Measurements from ENCODE around the gene CDK5RAP1. TPM values are rescaled to one million over a fixed set of nuclear protein-coding genes. Genes with fewer than 3 reads are reported as not detected.
A peak's percentile ranks its signal among the peaks of the same experiment; 100 is the strongest.
"Not testable (repeated sequence)": the region's sequence is repeated elsewhere in the genome, so short reads cannot be mapped to it uniquely, and the experiment has no call there.

CDK5RAP1 gene, protein sequence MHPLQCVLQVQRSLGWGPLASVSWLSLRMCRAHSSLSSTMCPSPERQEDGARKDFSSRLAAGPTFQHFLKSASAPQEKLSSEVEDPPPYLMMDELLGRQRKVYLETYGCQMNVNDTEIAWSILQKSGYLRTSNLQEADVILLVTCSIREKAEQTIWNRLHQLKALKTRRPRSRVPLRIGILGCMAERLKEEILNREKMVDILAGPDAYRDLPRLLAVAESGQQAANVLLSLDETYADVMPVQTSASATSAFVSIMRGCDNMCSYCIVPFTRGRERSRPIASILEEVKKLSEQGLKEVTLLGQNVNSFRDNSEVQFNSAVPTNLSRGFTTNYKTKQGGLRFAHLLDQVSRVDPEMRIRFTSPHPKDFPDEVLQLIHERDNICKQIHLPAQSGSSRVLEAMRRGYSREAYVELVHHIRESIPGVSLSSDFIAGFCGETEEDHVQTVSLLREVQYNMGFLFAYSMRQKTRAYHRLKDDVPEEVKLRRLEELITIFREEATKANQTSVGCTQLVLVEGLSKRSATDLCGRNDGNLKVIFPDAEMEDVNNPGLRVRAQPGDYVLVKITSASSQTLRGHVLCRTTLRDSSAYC
- 10 to 100 TPM; 55.6 to 61.9 TPM for total RNA-seq
- 60.6 to 84.5 reads per million in 2 donors for total RNA-seq

DNA sequence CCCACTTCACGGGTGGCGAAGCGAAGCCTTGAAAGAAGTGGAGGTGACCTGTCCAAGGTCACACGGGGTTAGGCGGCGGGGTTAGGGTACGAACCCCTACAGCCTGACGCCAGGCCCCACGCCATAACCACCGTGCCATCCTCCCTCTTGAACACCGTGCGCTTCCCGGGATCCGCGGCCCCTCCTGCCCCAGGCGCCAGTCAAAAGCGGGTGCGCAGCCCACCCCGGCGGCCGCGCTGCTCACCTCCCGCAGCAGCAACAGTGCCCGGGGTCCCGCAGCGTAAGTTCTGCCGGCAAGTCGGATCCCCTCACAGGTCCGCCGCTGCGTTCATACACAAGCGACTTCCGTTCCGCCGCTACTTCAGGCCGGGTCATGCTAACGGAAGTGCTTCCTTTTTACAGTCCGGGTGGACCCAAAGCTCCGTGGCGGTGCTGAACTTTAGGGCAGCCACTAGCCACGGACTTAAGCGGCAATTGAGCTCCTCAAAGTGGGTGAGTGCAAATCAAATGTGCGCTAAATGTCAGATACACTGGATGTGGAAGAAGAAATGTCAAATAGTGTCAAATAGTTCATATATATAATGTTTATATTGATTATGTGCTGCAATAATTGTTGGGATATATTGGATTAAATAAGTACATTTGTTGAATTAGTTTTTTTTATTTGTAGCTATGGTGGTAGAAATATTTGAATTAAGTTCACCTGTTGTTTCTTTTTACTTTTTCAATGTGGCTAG, at the start of gene CDK5RAP1:
Gene CDK5RAP1, minus strand, starts transcription at position 336 of the 737 bp plus-strand sequence. CDS start 4,455 bp downstream, outside the sequence.
- H3K4me1 Mint-ChIP-seq = peaks cover 41% of the 10 kb centered on the region
- H3K27me3 Mint-ChIP-seq = no peaks in the 10 kb centered on the region
- H3K36me3 Mint-ChIP-seq (ENCODE audit: low read depth) = no peaks in the 10 kb centered on the region
- DNase-seq (peak; percentile 73 to 75 (median 73)), ATAC-seq (peak; percentile 97)
- no peaks in the 10 kb centered on the region for H3K9me3 ChIP-seq (ENCODE audit: control insufficient read depth, low read length, poor library complexity, severe bottlenecking)
- peak within 1 kb of the TSS; percentile 96 for H3K4me3 Mint-ChIP-seq
- H3K27ac Mint-ChIP-seq = peak within 1 kb of the TSS; percentile 86

DNA sequence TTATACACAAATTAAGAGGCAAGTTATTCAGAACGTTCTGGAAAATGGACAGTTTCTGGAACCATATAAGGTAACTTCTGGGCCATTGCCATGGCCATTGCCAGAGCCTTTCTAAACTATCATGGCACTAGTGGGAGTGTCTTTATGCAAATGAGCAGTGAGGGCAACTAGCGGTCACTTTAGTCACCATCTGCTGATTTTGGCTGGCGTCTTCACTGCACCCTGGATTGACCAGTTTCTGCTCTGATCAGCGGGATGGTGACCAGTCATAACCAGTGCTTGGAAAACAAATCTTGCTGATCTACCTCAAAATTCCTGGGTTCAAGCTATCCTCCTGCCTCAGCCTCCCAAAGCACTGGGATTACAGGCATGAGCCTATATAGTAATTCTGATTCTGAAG, 49.5 kb upstream of the CDK5RAP1 start:
- Mint-ChIP-seq H3K27me3 (no peaks in the 10 kb centered on the region), H3K27ac (no peak overlapping the region), H3K36me3 (ENCODE audit: low read depth) (peaks cover 2% of the 10 kb centered on the region), H3K4me3 (no peak overlapping the region), H3K4me1 (peaks cover 2% of the 10 kb centered on the region)
- DNase-seq (no peak), ATAC-seq (no peak)
- no peaks in the 10 kb centered on the region for H3K9me3 ChIP-seq (ENCODE audit: control insufficient read depth, low read length, poor library complexity, severe bottlenecking)

DNA sequence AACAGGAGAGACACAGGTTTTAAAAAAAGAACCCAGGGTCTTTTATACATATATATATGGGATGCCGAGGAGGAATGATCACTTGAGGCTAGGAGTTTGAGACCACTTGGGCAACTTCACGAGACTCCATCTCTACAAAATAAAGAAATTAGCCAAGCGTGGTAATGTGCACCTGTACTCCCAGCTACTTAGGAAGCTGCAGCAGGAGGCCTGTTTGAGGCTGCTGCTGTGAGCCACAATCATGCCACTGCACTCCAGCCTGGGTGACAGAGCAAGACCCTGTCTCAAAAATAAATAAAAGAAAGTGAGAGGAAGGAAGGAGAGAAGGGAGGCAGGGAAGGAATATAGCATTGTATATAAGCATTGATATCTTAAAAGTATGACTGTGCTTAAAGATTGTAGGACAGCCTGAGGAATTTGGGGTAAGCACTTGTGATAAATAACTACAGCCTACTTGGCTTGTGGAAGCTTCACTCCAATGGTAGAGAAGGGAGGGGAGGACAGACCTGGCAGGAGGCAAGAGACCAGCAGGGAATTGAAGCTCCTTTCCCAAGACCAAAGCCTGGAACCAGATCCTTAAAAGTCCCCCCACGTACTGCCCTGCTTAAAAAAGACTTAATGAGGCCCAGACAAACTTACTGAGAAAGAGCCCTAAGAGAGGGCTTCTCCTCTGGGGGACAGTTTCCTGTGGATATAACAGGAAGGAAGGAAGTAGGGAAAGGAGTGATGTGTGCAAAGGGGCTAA, 44.7 kb upstream of the CDK5RAP1 start:
- H3K9me3 ChIP-seq (ENCODE audit: control insufficient read depth, low read length, poor library complexity, severe bottlenecking) = no peaks in the 10 kb centered on the region
- Mint-ChIP-seq H3K4me3 (no peak overlapping the region), H3K4me1 (peaks cover 17% of the 10 kb centered on the region), H3K27ac (no peak overlapping the region), H3K27me3 (no peaks in the 10 kb centered on the region), H3K36me3 (ENCODE audit: low read depth) (peaks cover 2% of the 10 kb centered on the region)
- ATAC-seq (no peak), DNase-seq (no peak)

DNA sequence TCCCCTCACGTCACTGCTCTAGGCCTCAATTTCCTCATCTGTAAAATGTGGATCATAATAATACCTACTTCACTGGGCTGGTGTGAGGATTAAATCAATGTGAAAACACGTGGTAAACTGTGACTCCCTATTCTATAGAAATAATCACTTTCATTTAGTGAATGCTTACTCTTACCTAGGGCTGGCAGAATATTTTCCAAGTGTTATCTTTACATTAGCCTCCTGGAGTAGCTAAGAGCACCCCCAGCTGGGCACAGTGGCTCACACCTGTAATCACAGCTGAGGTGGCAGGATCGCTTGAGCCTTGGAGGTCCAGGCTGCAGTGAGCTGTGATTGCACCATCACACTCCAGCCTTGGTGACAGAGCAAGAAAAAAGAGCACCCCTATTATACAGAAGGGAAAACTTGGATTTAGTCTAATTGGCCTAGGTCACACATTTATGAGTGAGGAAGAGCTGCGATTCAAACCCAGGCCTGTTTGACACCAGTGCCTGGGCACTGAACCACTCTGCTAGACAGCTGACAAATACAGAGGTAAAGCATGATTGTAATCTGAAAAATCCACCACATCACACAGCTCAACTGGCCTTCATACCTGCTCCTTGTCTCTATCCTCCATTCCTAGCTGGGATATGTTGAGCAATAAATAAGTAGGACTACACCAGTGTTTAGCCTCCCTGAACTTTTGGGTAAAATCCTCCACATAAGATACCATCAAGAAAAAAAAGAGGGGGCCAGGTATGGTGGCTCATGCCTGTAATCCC, 43.7 kb upstream of the CDK5RAP1 start:
- no peaks in the 10 kb centered on the region for H3K27me3 Mint-ChIP-seq
- ATAC-seq = peak; percentile 14
- H3K4me3 Mint-ChIP-seq = peak overlapping the region; percentile 94
- peaks cover 2% of the 10 kb centered on the region for H3K36me3 Mint-ChIP-seq (ENCODE audit: low read depth)
- DNase-seq = peak in 2 of 3 donors; percentile 9 to 17
- H3K27ac Mint-ChIP-seq = peak overlapping the region; percentile 80
- peaks cover 17% of the 10 kb centered on the region for H3K4me1 Mint-ChIP-seq
- no peaks in the 10 kb centered on the region for H3K9me3 ChIP-seq (ENCODE audit: control insufficient read depth, low read length, poor library complexity, severe bottlenecking)

DNA sequence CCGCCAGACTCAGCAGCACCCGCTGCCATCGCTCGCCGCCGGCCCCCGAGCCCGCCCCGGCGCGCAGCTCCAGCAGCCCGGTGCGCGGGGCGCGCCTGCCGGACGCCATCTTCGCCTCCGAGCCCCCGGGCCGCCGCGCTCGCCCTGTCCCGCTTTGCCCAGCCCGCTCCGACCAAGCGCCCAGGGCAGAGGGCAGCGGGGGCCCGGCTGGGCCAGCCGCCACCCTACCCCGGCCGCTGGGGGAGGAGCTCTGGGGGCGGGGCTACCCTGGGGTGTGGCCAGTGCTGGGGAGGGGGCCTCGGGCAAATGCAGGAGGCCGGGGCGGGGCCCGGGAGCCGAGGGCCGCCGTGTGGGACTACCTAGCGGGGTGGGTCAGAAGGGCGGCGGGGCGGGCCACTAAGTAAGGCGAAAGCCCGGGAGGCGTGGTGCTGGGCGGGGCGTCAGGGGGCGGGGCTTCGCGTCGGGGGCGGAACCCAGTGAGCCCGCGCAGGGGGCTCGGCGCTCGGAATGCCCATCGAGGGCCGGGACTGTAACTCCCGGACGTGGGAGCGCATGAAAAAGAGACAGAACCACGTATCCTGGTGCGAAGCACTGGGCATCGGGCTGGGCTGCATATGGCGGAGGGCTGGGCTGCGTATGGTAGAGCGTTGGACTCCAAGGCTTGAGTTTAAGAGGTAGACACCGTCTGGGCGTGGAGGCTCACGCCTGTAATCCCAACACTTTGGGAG, 42.4 kb upstream of the CDK5RAP1 start, which contains the start of gene SNTA1:
Gene SNTA1, minus strand, starts transcription at position 252 of the 728 bp plus-strand sequence. Its CDS starts 143 bp downstream, at position 109.
- no peaks in the 10 kb centered on the region for H3K9me3 ChIP-seq (ENCODE audit: control insufficient read depth, low read length, poor library complexity, severe bottlenecking)
- peak within 1 kb of the TSS; percentile 80 for H3K27ac Mint-ChIP-seq
- ATAC-seq (peak; percentile 82), DNase-seq (peak; percentile 68 to 89 (median 89))
- no peaks in the 10 kb centered on the region for H3K27me3 Mint-ChIP-seq
- peak within 1 kb of the TSS; percentile 94 for H3K4me3 Mint-ChIP-seq
- peaks cover 2% of the 10 kb centered on the region for H3K36me3 Mint-ChIP-seq (ENCODE audit: low read depth)
- peaks cover 17% of the 10 kb centered on the region for H3K4me1 Mint-ChIP-seq

DNA sequence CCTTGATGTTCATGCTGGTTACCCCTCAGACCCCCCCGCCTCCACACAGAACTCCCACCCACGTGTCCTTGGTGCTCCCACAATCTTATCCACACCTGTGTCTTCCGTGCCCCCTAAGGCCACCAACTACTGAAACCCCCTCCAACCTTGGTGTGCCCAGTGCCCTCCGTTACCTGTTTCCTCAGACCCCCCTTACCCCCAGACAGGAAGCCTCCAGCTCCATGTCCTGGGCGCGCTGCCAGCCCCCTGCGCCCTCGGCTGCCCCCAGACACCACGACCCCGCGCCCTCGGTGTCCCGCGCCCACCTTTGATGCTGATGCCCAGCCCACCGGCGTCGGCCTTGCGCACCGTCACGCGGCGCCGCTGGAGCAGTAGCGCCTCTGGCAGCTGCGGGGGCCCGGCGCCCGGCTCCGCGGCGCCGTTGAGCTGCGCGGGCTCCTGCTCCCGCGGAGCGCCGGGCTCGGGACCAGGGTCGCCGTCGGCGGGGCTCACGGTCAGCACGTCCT, 41.7 kb upstream of the CDK5RAP1 start:
- DNase-seq = peak in 1 of 3 donors; percentile 14
- Mint-ChIP-seq H3K36me3 (ENCODE audit: low read depth) (no peaks in the 10 kb centered on the region), H3K27me3 (no peaks in the 10 kb centered on the region), H3K4me1 (peaks cover 17% of the 10 kb centered on the region), H3K27ac (peak overlapping the region; percentile 24), H3K4me3 (peak overlapping the region; percentile 88)
- ATAC-seq = peak; percentile 14
- H3K9me3 ChIP-seq (ENCODE audit: control insufficient read depth, low read length, poor library complexity, severe bottlenecking) = no peaks in the 10 kb centered on the region

DNA sequence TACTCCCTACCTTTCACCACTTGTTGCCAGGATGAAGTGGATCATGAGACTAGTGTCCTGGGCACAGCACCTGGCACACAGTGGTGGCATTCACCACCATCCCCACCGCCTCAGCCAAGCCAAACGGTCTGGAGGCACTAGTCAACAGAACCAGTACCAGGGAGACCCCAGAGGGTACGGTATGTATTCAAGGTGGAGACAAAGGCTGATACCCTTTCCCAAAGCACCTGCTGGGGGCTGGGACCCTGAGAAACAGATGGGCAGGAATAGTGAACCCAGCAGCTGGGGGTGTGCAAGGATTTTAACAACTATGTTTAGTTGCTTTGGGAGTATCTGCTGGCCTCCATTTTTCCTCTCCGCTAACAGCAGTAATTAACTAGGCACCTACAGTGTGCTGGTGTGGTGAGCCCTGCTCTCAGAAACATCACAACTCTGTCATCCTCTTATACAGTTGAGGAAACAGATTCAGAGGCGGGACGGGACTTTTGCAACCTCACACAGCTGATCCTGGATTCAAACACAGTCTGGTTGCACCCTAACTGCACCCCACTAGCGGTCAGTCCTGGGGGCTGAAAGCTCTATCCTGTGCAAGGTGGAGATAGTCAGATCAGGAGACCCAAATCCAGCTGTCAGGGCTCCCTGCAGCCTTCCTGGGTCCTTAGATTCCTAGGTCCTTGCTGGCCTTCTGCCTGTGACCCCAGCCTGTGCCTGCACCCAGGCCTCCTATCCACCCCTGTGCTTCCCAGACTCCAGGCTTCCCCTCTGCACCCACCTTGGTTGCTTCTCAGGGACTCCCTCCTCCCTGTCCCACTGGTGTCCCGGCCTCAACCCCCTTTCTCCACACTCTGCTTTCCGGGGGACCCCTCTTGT, 41.1 kb upstream of the CDK5RAP1 start:
- ATAC-seq (no peak), DNase-seq (no peak)
- no peaks in the 10 kb centered on the region for H3K9me3 ChIP-seq (ENCODE audit: control insufficient read depth, low read length, poor library complexity, severe bottlenecking)
- Mint-ChIP-seq H3K4me3 (peak overlapping the region; percentile 88), H3K4me1 (peaks cover 17% of the 10 kb centered on the region), H3K27me3 (no peaks in the 10 kb centered on the region), H3K27ac (peak overlapping the region; percentile 24), H3K36me3 (ENCODE audit: low read depth) (no peaks in the 10 kb centered on the region)

DNA sequence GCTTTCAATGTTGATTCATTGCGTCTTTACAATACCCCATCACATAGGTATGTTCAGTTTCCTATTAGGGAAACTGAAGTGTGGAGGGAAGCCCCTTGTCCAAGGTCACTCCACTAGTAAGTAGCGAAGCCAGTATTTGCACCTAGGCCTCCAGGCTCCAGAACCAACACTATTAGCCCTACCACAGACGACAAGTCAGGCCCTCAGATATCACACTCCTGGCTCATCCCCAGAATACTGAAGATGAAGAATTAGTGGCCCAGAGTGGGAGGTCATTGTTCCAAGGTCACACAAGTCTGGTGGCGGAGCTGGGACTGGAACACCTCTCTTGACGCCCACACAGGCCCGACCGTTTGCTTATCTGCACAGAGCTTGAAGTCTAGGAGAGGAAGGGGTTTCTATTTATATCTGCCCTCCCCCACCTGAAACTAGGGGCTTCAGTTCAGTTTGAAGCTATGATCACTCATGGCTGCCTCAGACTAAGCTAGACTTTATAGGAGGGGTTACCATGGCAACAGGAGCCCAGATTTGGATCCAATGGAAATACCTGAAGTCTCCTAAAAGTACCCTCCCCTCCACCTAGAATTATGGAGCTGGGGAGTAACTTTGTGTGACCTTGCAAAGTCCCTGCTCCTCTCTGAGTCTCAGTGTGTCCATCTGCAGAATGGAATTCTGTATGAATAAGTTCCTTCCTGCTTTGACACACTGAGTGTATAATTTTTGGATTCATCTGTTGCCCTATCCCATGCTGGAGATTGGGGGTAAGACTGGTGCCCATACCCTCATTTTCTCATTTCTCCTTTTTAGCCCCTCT, 40.0 kb upstream of the CDK5RAP1 start:
- no peak for DNase-seq
- Mint-ChIP-seq H3K27me3 (no peaks in the 10 kb centered on the region), H3K4me3 (no peak overlapping the region), H3K36me3 (ENCODE audit: low read depth) (no peaks in the 10 kb centered on the region), H3K4me1 (peaks cover 17% of the 10 kb centered on the region), H3K27ac (no peak overlapping the region)
- no peaks in the 10 kb centered on the region for H3K9me3 ChIP-seq (ENCODE audit: control insufficient read depth, low read length, poor library complexity, severe bottlenecking)
- ATAC-seq = no peak

DNA sequence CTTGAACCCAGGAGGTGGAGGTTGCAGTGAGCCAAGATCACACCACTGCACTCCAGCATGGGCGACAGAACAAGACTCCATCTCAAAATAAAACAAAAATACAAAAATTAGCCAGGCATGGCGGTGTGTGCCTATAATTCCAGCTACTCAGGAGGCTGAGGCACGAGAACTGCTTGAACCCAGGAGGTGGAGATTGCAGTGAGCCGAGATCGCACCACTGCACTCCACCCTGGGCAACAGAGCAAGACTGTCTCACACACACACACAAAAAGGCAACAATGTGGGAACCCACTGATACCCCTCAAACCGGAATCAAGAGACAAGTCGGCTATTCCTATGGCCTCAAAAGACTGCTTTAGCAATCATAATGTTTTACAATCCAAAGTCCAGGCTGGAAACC, 39.2 kb upstream of the CDK5RAP1 start:
- not testable (repeated sequence) for H3K4me3 Mint-ChIP-seq; H3K27ac Mint-ChIP-seq; H3K36me3 Mint-ChIP-seq (ENCODE audit: low read depth); H3K27me3 Mint-ChIP-seq; H3K9me3 ChIP-seq (ENCODE audit: control insufficient read depth, low read length, poor library complexity, severe bottlenecking); ATAC-seq; DNase-seq
- peaks cover 17% of the 10 kb centered on the region for H3K4me1 Mint-ChIP-seq

DNA sequence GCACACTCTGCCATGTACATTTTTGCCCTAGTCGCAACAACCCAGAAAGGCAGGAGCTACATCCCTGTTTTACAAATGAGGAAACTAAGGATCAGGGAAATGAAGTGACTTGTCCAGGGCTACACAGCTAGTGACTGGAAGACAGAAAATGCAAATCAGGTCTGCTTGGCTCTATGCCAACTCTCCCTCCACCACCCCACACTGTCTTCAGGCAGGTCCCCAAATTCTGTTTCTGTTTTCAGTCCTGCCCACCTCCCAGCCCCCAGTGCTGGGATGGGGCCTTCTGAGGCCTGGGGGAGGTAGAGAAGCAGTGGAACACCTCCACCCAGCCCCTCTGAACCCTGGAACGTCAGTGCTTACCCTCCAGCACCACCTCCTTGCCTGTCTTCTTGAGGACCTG, 37.2 kb upstream of the CDK5RAP1 start:
- no peaks in the 10 kb centered on the region for H3K27me3 Mint-ChIP-seq
- H3K4me1 Mint-ChIP-seq = peaks cover 11% of the 10 kb centered on the region
- ATAC-seq (no peak), DNase-seq (no peak)
- H3K4me3 Mint-ChIP-seq = no peak overlapping the region
- no peak overlapping the region for H3K27ac Mint-ChIP-seq
- peaks cover 2% of the 10 kb centered on the region for H3K36me3 Mint-ChIP-seq (ENCODE audit: low read depth)
- H3K9me3 ChIP-seq (ENCODE audit: control insufficient read depth, low read length, poor library complexity, severe bottlenecking) = no peaks in the 10 kb centered on the region
